ENCODE results near the gene APOE.

Gene APOE

DNA sequence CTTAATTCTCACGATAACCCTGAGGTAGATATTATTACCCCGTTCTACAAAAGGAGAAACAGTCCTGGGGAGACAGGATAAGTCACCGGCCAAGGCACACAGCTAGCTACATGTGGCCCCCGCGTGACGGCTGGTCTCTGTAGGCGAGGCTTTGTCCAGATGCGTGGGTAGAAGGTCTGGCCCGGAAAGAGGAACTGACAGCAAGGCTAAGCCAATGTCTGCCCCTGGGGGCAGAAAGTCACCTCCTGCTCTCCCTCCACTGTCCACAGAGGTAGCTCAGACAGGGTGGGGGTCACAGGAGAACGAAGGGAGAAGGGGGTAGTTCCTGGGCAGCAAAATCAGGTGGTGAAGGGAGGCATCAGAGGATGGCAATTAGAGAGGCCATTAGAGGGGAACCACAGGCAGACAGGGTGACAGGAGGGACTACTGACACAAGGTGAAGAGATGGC lies 38.2 kb downstream of the APOE start:
- TF ChIP-seq HDGF (IDR thresholded peaks at IDR 0.05; ENCODE audit: borderline replicate concordance) (no peak), FOXA1 (IDR thresholded peaks at IDR 0.05) (no peak), ELF4 (IDR thresholded peaks at IDR 0.05) (no peak), CTBP1 (IDR thresholded peaks at IDR 0.05; ENCODE audit: borderline replicate concordance) (no peak), ARNT (IDR thresholded peaks at IDR 0.05) (no peak), BHLHE40 (IDR thresholded peaks at IDR 0.05; ENCODE audit: borderline replicate concordance) (no peak), SP1 (IDR thresholded peaks at IDR 0.05) (no peak), L3MBTL2 (conservative IDR thresholded peaks at IDR 0.05) (no peak), FOXM1 (IDR thresholded peaks at IDR 0.05; ENCODE audit: borderline replicate concordance) (no peak), LEF1 (IDR thresholded peaks at IDR 0.05; ENCODE audit: borderline replicate concordance) (no peak), TARDBP (IDR thresholded peaks at IDR 0.05) (no peak), NFRKB (IDR thresholded peaks at IDR 0.05) (no peak), ZNF384 (IDR thresholded peaks at IDR 0.05) (no peak), SUZ12 (IDR thresholded peaks at IDR 0.05) (no peak), FOXK2 (IDR thresholded peaks at IDR 0.05) (no peak)
- TF ChIP-seq, protein P1, sequence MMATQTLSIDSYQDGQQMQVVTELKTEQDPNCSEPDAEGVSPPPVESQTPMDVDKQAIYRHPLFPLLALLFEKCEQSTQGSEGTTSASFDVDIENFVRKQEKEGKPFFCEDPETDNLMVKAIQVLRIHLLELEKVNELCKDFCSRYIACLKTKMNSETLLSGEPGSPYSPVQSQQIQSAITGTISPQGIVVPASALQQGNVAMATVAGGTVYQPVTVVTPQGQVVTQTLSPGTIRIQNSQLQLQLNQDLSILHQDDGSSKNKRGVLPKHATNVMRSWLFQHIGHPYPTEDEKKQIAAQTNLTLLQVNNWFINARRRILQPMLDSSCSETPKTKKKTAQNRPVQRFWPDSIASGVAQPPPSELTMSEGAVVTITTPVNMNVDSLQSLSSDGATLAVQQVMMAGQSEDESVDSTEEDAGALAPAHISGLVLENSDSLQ (IDR thresholded peaks at IDR 0.05): no peak
- ChIA-PET POLR2A (no interaction called here), CTCF (no interaction called here)
- no peak for DNase-seq (ENCODE audit: extremely low spot score)

DNA sequence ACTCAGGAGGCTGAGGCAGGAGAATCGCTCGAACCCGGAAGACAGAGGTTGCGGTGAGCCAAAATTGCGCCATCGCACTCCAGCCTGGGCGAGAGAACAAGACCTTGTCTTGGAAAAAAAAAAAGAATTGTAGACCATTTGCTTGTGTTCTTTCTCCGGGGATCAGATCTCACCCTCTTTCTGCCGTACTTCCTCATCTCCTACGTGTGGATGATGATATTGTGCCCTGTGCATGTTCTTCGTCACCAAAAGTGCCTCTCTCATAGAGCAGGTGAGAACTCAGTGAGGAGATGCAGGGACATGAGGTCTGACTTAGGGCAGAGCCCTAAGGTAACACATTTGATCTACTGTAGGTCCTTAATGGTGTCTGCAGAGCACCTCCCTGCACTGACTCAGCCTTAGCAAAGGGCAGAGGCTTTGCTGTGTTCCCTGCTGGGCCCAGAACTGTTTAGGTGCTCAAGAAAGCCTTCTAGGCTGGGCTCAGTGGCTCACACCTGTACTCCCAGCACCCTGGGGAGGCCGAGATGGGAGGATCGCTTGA lies 41.5 kb downstream of the APOE start:
- CTCF ChIA-PET: no interaction called here
- no peak for DNase-seq (ENCODE audit: extremely low spot score)
- POLR2A ChIA-PET: no interaction called here
- TF ChIP-seq ELF4 (IDR thresholded peaks at IDR 0.05) (no peak), CTBP1 (IDR thresholded peaks at IDR 0.05; ENCODE audit: borderline replicate concordance) (no peak), ZNF384 (IDR thresholded peaks at IDR 0.05) (no peak), NFRKB (IDR thresholded peaks at IDR 0.05) (no peak), SUZ12 (IDR thresholded peaks at IDR 0.05) (no peak), TARDBP (IDR thresholded peaks at IDR 0.05) (no peak)

DNA sequence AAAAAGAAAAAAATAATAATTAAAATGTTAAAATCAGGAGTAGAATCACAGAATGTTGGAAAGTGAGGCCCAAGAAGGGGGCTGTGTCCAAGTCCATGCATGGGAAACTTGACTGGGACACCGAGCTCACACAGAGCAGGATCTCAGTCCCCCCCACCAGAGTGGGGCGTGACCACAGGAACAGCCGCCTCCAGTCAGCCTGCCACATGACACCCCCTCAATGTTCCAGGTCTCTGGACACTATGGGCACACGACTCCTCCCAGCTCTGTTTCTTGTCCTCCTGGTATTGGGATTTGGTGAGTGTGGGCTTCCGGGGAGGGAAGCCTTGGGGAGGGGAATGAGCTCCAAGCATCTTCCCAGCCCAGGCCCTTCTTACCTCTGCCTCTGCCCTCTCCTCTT lies 42.6 kb downstream of the APOE start:
- ChIA-PET CTCF (interaction anchor here (1.7 kb wide), 1 partner anchor 45 kb away, joined by 6 read pairs; no protein-coding TSS in a partner anchor), POLR2A (no interaction called here)
- no peak for DNase-seq (ENCODE audit: extremely low spot score)
- TF ChIP-seq HDGF (IDR thresholded peaks at IDR 0.05; ENCODE audit: borderline replicate concordance) (no peak), L3MBTL2 (conservative IDR thresholded peaks at IDR 0.05) (no peak), SP1 (IDR thresholded peaks at IDR 0.05) (no peak), ELF4 (IDR thresholded peaks at IDR 0.05) (no peak), FOXM1 (IDR thresholded peaks at IDR 0.05; ENCODE audit: borderline replicate concordance) (no peak), CTBP1 (IDR thresholded peaks at IDR 0.05; ENCODE audit: borderline replicate concordance) (no peak), FOXA1 (IDR thresholded peaks at IDR 0.05) (no peak), ARNT (IDR thresholded peaks at IDR 0.05) (no peak)

DNA sequence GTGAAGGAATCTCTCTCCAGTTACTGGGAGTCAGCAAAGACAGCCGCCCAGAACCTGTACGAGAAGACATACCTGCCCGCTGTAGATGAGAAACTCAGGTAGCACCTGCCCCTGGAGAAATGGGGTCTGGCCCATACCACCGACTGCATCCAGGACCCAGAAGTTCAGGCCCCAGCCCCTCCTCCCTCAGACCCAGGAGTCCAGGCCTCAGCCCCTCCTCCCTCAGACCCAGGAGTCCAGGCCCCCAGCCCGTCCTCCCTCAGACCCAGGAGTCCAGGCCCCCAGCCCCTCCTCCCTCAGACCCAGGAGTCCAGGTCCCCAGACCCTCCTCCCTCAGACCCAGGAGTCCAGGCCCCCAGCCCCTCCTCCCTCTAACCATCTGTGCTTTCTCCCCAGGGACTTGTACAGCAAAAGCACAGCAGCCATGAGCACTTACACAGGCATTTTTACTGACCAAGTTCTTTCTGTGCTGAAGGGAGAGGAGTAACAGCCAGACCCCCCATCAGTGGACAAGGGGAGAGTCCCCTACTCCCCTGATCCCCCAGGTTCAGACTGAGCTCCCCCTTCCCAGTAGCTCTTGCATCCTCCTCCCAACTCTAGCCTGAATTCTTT lies 43.3 kb downstream of the APOE start:
- no peak for TF ChIP-seq ZNF384 (IDR thresholded peaks at IDR 0.05)
- TF ChIP-seq CTBP1 (IDR thresholded peaks at IDR 0.05; ENCODE audit: borderline replicate concordance): no peak
- TF ChIP-seq FOXM1 (IDR thresholded peaks at IDR 0.05; ENCODE audit: borderline replicate concordance): no peak
- no peak for TF ChIP-seq BHLHE40 (IDR thresholded peaks at IDR 0.05; ENCODE audit: borderline replicate concordance)
- no peak for TF ChIP-seq HDGF (IDR thresholded peaks at IDR 0.05; ENCODE audit: borderline replicate concordance)
- no peak for TF ChIP-seq TARDBP (IDR thresholded peaks at IDR 0.05)
- TF ChIP-seq ELF4 (IDR thresholded peaks at IDR 0.05): no peak
- no peak for TF ChIP-seq SP1 (IDR thresholded peaks at IDR 0.05)
- no peak for TF ChIP-seq FOXK2 (IDR thresholded peaks at IDR 0.05)
- no peak for TF ChIP-seq FOXA1 (IDR thresholded peaks at IDR 0.05)
- TF ChIP-seq NFRKB (IDR thresholded peaks at IDR 0.05): no peak
- TF ChIP-seq LEF1 (IDR thresholded peaks at IDR 0.05; ENCODE audit: borderline replicate concordance): no peak
- TF ChIP-seq, protein P1 (IDR thresholded peaks at IDR 0.05): no peak
- no peak for TF ChIP-seq ARNT (IDR thresholded peaks at IDR 0.05)
- no peak for TF ChIP-seq L3MBTL2 (conservative IDR thresholded peaks at IDR 0.05)
- TF ChIP-seq SUZ12 (IDR thresholded peaks at IDR 0.05): no peak
- CTCF ChIA-PET: interaction anchor here (1.7 kb wide), 1 partner anchor 45 kb away, joined by 6 read pairs; no protein-coding TSS in a partner anchor
- POLR2A ChIA-PET: no interaction called here
- no peak for DNase-seq (ENCODE audit: extremely low spot score)

DNA sequence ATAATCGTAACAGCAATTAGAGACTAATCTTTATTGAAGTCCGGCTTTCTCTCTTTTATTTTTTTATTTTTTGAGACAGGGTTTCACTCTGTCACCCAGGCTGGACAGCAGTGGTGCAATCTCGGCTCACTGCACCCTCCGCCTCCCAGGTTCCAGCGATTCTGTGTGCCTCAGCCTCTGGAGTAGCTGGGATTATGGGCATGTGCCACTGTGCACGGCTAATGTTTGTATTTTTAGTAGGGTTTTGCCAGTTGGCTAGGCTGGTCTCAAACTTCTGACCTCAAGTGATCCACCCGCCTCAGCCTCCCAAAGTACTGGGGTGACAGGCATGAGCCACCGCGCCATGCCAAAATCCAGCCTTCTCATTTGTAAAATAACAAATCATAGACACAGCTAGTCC lies 44.0 kb downstream of the APOE start:
- TF ChIP-seq HDGF (IDR thresholded peaks at IDR 0.05; ENCODE audit: borderline replicate concordance) (no peak), L3MBTL2 (conservative IDR thresholded peaks at IDR 0.05) (no peak), ELF4 (IDR thresholded peaks at IDR 0.05) (no peak), SUZ12 (IDR thresholded peaks at IDR 0.05) (no peak), ZNF384 (IDR thresholded peaks at IDR 0.05) (no peak)
- TF ChIP-seq, protein P1 (IDR thresholded peaks at IDR 0.05): no peak
- CTCF ChIA-PET: interaction anchor here (1.7 kb wide), 1 partner anchor 46 kb away, joined by 6 read pairs; no protein-coding TSS in a partner anchor

More for the DNA sequence above, 44.0 kb downstream of the APOE start:
- no peak for DNase-seq (ENCODE audit: extremely low spot score)
- POLR2A ChIA-PET: interaction anchor here (1.3 kb wide), 1 partner anchor 41 kb away, joined by 3 read pairs; no protein-coding TSS in a partner anchor
